Caco-2 (cell line): Measurements from ENCODE around the gene MSLN. TPM values are rescaled to one million over a fixed set of nuclear protein-coding genes. Genes with fewer than 3 reads are reported as not detected.

ENCODE experiments used
- BruUV-seq: library from RNA; stranded (reverse); fragments of 400-500 nt; replicated peaks from 2 replicates; lab custom pipeline; 2021; lab: Mats Ljungman, UMichigan
- CTCF ChIA-PET: fragments of 300-600 bp; sonication (Branson Sonifier 250); formaldehyde crosslinking; loops from one replicate; lab custom pipeline; 2022; ENCODE audit warnings: antibody characterized with exemption; lab: Charles Lee
- POLR2A ChIA-PET: fragments of 300-600 bp; sonication (Branson Sonifier 250); formaldehyde crosslinking; loops from one replicate; lab custom pipeline; 2022; ENCODE audit warnings: antibody characterized with exemption; lab: Charles Lee
- DNase-seq, 2 experiments: peaks; one replicate each; pipeline versions ENCODE4 v3.0.0 to v3.0.0-alpha.2; 2020 to 2022
- H3K27me3 ChIP-seq: replicated peaks from 2 replicates; pipeline ENCODE4 v1.6.0; 2011; ENCODE audit warnings: low read length; ENCODE audit not compliant: control insufficient read depth, insufficient read depth
- H3K36me3 ChIP-seq: 2 replicates; pipeline ENCODE4 v1.5.1; 2011; ENCODE audit warnings: low read length; ENCODE audit not compliant: control insufficient read depth, insufficient read depth
- H3K4me1 ChIP-seq: fragments of 250-450 bp; sonication (Bioruptor Pico); 2 replicates; pipeline ENCODE4 v1.5.1; 2020; ENCODE audit warnings: mild to moderate bottlenecking
- H3K4me3 ChIP-seq: 2 replicates; pipeline ENCODE4 v1.5.1; 2011; ENCODE audit warnings: low read depth, mild to moderate bottlenecking, control low read depth, low read length
- H3K9me3 ChIP-seq: fragments of 250-450 bp; sonication (Bioruptor Pico); 2 replicates; pipeline ENCODE4 v1.5.1; 2020; ENCODE audit warnings: mild to moderate bottlenecking, moderate library complexity
- H3K27ac Mint-ChIP-seq: one replicate; pipeline ENCODE4 v1.8.0; 2022; ENCODE audit warnings: mixed read lengths; ENCODE audit not compliant: unreplicated experiment
- H3K27me3 Mint-ChIP-seq: one replicate; pipeline ENCODE4 v1.8.0; 2022; ENCODE audit warnings: mixed read lengths; ENCODE audit not compliant: insufficient read depth, unreplicated experiment
- H3K36me3 Mint-ChIP-seq: one replicate; pipeline ENCODE4 v1.8.0; 2022; ENCODE audit warnings: mild to moderate bottlenecking, mixed read lengths; ENCODE audit not compliant: insufficient read depth, unreplicated experiment
- H3K4me1 Mint-ChIP-seq: one replicate; pipeline ENCODE4 v1.8.0; 2022; ENCODE audit warnings: low read depth, mixed read lengths; ENCODE audit not compliant: unreplicated experiment
- H3K4me3 Mint-ChIP-seq: one replicate; pipeline ENCODE4 v1.8.0; 2022; ENCODE audit warnings: mild to moderate bottlenecking, moderate library complexity, mixed read lengths; ENCODE audit not compliant: unreplicated experiment
- H3K9me3 Mint-ChIP-seq: one replicate; pipeline ENCODE4 v1.8.0; 2022; ENCODE audit warnings: mixed read lengths; ENCODE audit not compliant: unreplicated experiment
- intact Hi-C: fragments of 100-400 bp; cut with micrococcal nuclease; formaldehyde crosslinking; loops from one replicate; pipeline ENCODE4 v1.10.0; 2022; ENCODE audit not compliant: unreplicated experiment
- total RNA-seq: library from RNA; stranded (reverse); gene quantifications from 2 replicates; pipeline ENCODE4 v1.2.3, GENCODE V29; 2022
- TF ChIP-seq, protein P1 (sequence below), 2 experiments: fragments of 200-600 bp in 1 of 2; IDR thresholded peaks; 1 replicate in 1 of 2; 2 replicates in 1 of 2; pipeline versions ENCODE4 v1.5.1 to v1.8.0; 2011 to 2022; ENCODE audit warnings: antibody characterized with exemption in 1 of 2, control low read depth in 1 of 2, inconsistent platforms in 1 of 2, low read depth in 1 of 2, low read length in 1 of 2, mild to moderate bottlenecking in 1 of 2, moderate library complexity in 1 of 2; ENCODE audit not compliant: insufficient read depth in 1 of 2, severe bottlenecking in 1 of 2, unreplicated experiment in 1 of 2

Gene MSLN
- total RNA-seq, 1 experiment from 2014 or later, result 0.36 TPM

DNA sequence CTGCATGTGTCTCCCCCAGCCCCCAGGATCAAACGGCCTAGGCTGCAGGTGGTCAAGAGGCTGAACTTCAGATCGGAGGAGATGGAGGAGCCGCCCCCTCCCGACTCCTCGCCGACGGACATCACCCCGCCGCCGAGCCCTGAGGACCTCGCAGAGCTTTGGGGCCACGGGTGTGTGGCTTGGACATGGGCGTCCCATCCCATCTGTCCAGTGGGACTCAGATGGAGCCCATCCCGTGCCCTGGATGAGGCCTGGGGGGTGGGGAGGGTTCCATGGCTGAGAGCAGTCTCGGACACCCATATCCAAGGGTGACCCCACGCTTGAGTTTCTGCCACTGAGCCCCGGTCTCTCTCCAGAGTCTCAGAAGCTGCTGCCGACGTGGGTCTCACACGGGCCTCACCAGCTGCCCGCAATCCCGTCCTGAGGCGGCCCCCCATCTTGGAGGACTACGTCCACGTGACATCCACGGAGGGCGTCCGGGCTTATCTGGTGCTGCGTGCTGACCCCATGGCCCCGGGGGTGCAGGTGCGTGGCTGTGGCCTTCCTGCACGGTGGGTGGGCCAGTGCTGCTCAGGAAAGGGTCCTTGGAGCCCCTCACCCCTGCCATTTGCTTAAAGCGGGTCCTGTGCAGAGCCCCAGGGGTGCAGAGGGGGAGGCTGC lies 28.8 kb downstream of the MSLN start:
- intact Hi-C loops, result loop anchor here (5.0 to 10.0 kb wide), 2 partner anchors 47 to 75 kb away; partner anchors contain the start of genes CIAO3 and METRN
- TF ChIP-seq, protein P1, sequence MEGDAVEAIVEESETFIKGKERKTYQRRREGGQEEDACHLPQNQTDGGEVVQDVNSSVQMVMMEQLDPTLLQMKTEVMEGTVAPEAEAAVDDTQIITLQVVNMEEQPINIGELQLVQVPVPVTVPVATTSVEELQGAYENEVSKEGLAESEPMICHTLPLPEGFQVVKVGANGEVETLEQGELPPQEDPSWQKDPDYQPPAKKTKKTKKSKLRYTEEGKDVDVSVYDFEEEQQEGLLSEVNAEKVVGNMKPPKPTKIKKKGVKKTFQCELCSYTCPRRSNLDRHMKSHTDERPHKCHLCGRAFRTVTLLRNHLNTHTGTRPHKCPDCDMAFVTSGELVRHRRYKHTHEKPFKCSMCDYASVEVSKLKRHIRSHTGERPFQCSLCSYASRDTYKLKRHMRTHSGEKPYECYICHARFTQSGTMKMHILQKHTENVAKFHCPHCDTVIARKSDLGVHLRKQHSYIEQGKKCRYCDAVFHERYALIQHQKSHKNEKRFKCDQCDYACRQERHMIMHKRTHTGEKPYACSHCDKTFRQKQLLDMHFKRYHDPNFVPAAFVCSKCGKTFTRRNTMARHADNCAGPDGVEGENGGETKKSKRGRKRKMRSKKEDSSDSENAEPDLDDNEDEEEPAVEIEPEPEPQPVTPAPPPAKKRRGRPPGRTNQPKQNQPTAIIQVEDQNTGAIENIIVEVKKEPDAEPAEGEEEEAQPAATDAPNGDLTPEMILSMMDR (IDR thresholded peaks at IDR 0.05; ENCODE audit: insufficient read depth in 1 of 2, low read depth in 1 of 2, low read length in 1 of 2, severe bottlenecking in 1 of 2, unreplicated experiment in 1 of 2), result no peak
- ChIA-PET POLR2A (interaction anchor here (0.6 to 1.4 kb wide), 2 partner anchors 69 to 125 kb away, joined by 3 to 12 read pairs; partner anchors contain the start of gene ANTKMT), CTCF (interaction anchor here (0.8 to 0.9 kb wide), 3 partner anchors 40 to 284 kb away, joined by 3 to 6 read pairs (median 4); no protein-coding TSS in a partner anchor)
- Histone ChIP-seq H3K9me3 (no peaks in the 10 kb centered on the region), H3K27me3 (no peaks in the 10 kb centered on the region), H3K4me3 (peak overlapping the region; percentile 97), H3K36me3 (peaks cover 3% of the 10 kb centered on the region; the same call in 1 of the 2 replicates), H3K4me1 (peaks cover 11% of the 10 kb centered on the region; the same call in 1 of the 2 replicates)
- no peak for DNase-seq
- Mint-ChIP-seq H3K4me1 (no peaks in the 10 kb centered on the region), H3K27me3 (no peaks in the 10 kb centered on the region), H3K9me3 (no peaks in the 10 kb centered on the region), H3K4me3 (peak overlapping the region; percentile 82), H3K36me3 (peaks cover 30% of the 10 kb centered on the region), H3K27ac (no peak overlapping the region)
- BruUV-seq, result TSS peak; percentile 75

GRCh38 chr16:790086-790485 lies 29.6 kb downstream of the MSLN start:
- Mint-ChIP-seq H3K9me3 (no peaks in the 10 kb centered on the region), H3K4me3 (peak overlapping the region; percentile 82), H3K27ac (no peak overlapping the region), H3K4me1 (no peaks in the 10 kb centered on the region), H3K36me3 (peaks cover 30% of the 10 kb centered on the region), H3K27me3 (no peaks in the 10 kb centered on the region)
- peaks cover 3% of the 10 kb centered on the region; the same call in 1 of the 2 replicates for H3K36me3 ChIP-seq
- H3K9me3 ChIP-seq, result no peaks in the 10 kb centered on the region
- DNase-seq, result no peak
- POLR2A ChIA-PET, result no interaction called here
- H3K27me3 ChIP-seq, result no peaks in the 10 kb centered on the region
- no peak overlapping the region for H3K4me3 ChIP-seq
- CTCF ChIA-PET, result no interaction called here
- peaks cover 11% of the 10 kb centered on the region; the same call in 1 of the 2 replicates for H3K4me1 ChIP-seq
- intact Hi-C loops, result no loop called here
- no TSS peak for BruUV-seq
- TF ChIP-seq, protein P1 (IDR thresholded peaks at IDR 0.05; ENCODE audit: insufficient read depth in 1 of 2, low read depth in 1 of 2, low read length in 1 of 2, severe bottlenecking in 1 of 2, unreplicated experiment in 1 of 2), result no peak

DNA sequence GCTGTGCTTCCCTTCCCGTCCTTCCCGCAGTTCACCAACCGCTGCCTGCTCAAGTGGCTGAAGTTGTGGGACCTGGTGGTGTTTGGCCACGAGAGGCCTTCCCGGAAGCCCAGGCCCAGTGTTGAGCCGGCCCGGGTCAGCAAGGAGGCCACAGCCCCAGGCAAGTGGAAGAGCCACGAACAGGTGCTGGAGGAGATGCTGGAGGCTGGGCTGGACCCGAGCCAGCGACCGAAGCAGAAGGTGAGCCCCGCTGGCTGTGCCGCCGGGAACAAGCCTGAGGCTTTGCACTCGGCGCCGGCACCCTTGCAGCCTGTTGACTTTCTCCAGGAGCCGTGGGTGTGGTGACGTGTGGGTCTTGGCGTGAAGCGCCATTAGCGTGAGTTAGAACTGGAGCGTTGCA lies 30.6 kb downstream of the MSLN start:
- no peaks in the 10 kb centered on the region for H3K27me3 Mint-ChIP-seq
- H3K36me3 ChIP-seq, result peaks cover 3% of the 10 kb centered on the region; the same call in 1 of the 2 replicates
- intact Hi-C loops, result no loop called here
- no peak overlapping the region for H3K4me3 ChIP-seq
- DNase-seq, result no peak
- no peaks in the 10 kb centered on the region for H3K9me3 ChIP-seq
- H3K27me3 ChIP-seq, result no peaks in the 10 kb centered on the region
- peaks cover 11% of the 10 kb centered on the region; the same call in 1 of the 2 replicates for H3K4me1 ChIP-seq
- CTCF ChIA-PET, result no interaction called here
- H3K27ac Mint-ChIP-seq, result no peak overlapping the region
- peaks cover 37% of the 10 kb centered on the region for H3K36me3 Mint-ChIP-seq
- TF ChIP-seq, protein P1 (IDR thresholded peaks at IDR 0.05; ENCODE audit: insufficient read depth in 1 of 2, low read depth in 1 of 2, low read length in 1 of 2, severe bottlenecking in 1 of 2, unreplicated experiment in 1 of 2), result no peak
- no peaks in the 10 kb centered on the region for H3K9me3 Mint-ChIP-seq
- POLR2A ChIA-PET, result no interaction called here
- H3K4me1 Mint-ChIP-seq, result no peaks in the 10 kb centered on the region
- H3K4me3 Mint-ChIP-seq, result no peak overlapping the region
- BruUV-seq, result no TSS peak
